HEK293 (cell line): ENCODE results near the gene KIDINS220.

Experiments used
- CTCF ChIA-PET: fragments of 350-600 bp; formaldehyde crosslinking; extraction: SDS; loops from one replicate; lab custom pipeline; 2021; ENCODE audit warnings: antibody characterized with exemption; lab: Yijun Ruan, JAX
- POLR2A ChIA-PET: fragments of 300-600 bp; formaldehyde crosslinking; extraction: SDS; loops from one replicate; lab custom pipeline; 2020; ENCODE audit warnings: antibody characterized with exemption, inconsistent platforms; lab: Yijun Ruan, JAX
- H3K27ac ChIP-seq: fragments of 200-500 bp; sonication (Bioruptor generic); 2 replicates; pipeline ENCODE4 v1.5.1; 2014; ENCODE audit warnings: low read depth, low read length, control low read depth, inconsistent platforms; ENCODE audit errors: extremely low read depth
- H3K36me3 ChIP-seq, 2 experiments: fragments of 200-500 bp in 1 of 2; sonication (Bioruptor generic) in 1 of 2; 1 replicate in 1 of 2; 2 replicates in 1 of 2; pipeline ENCODE4 v1.5.1; 2014 to 2017; ENCODE audit warnings: inconsistent platforms in 2 of 2, low read length in 2 of 2; ENCODE audit not compliant: control insufficient read depth in 2 of 2, insufficient read depth in 1 of 2
- H3K4me1 ChIP-seq: fragments of 200-500 bp; sonication (Bioruptor generic); 2 replicates; pipeline ENCODE4 v1.5.1; 2014; ENCODE audit warnings: mild to moderate bottlenecking, low read length, inconsistent platforms; ENCODE audit not compliant: control insufficient read depth, insufficient read depth
- H3K4me3 ChIP-seq: 2 replicates; pipeline ENCODE4 v1.5.1; 2011; ENCODE audit warnings: low read depth, mild to moderate bottlenecking, control low read depth, low read length, moderate library complexity
- H3K9me3 ChIP-seq: fragments of 200-500 bp; sonication (Bioruptor generic); 2 replicates; pipeline ENCODE4 v1.5.1; 2014; ENCODE audit warnings: low read depth, low read length, inconsistent platforms; ENCODE audit not compliant: control insufficient read depth, insufficient read depth
- GLI2 ChIP-seq: fragments of 450-650 bp; formaldehyde crosslinking; IDR thresholded peaks from 2 replicates; pipeline ENCODE4; 2017; ENCODE audit warnings: missing biosample characterization, missing genetic modification characterization, low read depth, borderline replicate concordance
- KLF8 ChIP-seq: fragments of 450-650 bp; formaldehyde crosslinking; IDR thresholded peaks from 2 replicates; pipeline ENCODE4 v1.5.1; 2016; ENCODE audit warnings: missing biosample characterization, missing genetic modification characterization
- TSHZ1 ChIP-seq: fragments of 450-650 bp; formaldehyde crosslinking; IDR thresholded peaks from 2 replicates; pipeline ENCODE4 v1.5.1; 2016; ENCODE audit warnings: missing biosample characterization, missing genetic modification characterization, borderline replicate concordance
- ZBTB20 ChIP-seq: fragments of 450-650 bp; formaldehyde crosslinking; IDR thresholded peaks from 2 replicates; pipeline ENCODE4 v1.5.1; 2016; ENCODE audit warnings: missing biosample characterization, missing genetic modification characterization
- ZEB2 ChIP-seq: fragments of 450-650 bp; formaldehyde crosslinking; IDR thresholded peaks from 2 replicates; pipeline ENCODE4 v1.5.1; 2016; ENCODE audit warnings: missing biosample characterization, missing genetic modification characterization
- ZFP69B ChIP-seq: fragments of 450-650 bp; formaldehyde crosslinking; IDR thresholded peaks from 2 replicates; pipeline ENCODE4 v1.5.1; 2016; ENCODE audit warnings: missing biosample characterization, missing genetic modification characterization
- ZNF530 ChIP-seq: fragments of 450-650 bp; formaldehyde crosslinking; IDR thresholded peaks from 2 replicates; pipeline ENCODE4 v1.5.1; 2016; ENCODE audit warnings: low read depth, missing biosample characterization, missing genetic modification characterization
- ZNF549 ChIP-seq: fragments of 450-650 bp; IDR thresholded peaks from 2 replicates; pipeline ENCODE4 v1.5.1; 2018; ENCODE audit warnings: missing biosample characterization, missing genetic modification characterization, mild to moderate bottlenecking, inconsistent platforms, moderate library complexity
- ZNF571 ChIP-seq: fragments of 450-650 bp; formaldehyde crosslinking; IDR thresholded peaks from 2 replicates; pipeline ENCODE4 v1.5.0; 2017; ENCODE audit warnings: missing biosample characterization, missing genetic modification characterization
- ZNF621 ChIP-seq: fragments of 450-650 bp; formaldehyde crosslinking; IDR thresholded peaks from 2 replicates; pipeline ENCODE4 v1.5.1; 2017; ENCODE audit warnings: missing biosample characterization, missing genetic modification characterization
- ZNF624 ChIP-seq: fragments of 450-650 bp; formaldehyde crosslinking; IDR thresholded peaks from 2 replicates; pipeline ENCODE4 v1.5.1; 2017; ENCODE audit warnings: missing biosample characterization, missing genetic modification characterization
- ZNF670 ChIP-seq: fragments of 450-650 bp; formaldehyde crosslinking; IDR thresholded peaks from 2 replicates; pipeline ENCODE4 v1.5.1; 2016; ENCODE audit warnings: missing biosample characterization, missing genetic modification characterization, low read depth
- ZNF677 ChIP-seq: fragments of 450-650 bp; IDR thresholded peaks from 2 replicates; pipeline ENCODE4 v1.5.0; 2018; ENCODE audit warnings: missing biosample characterization, mild to moderate bottlenecking, missing genetic modification characterization, moderate library complexity
- TF ChIP-seq, protein P1 (sequence below): fragments of 450-650 bp; formaldehyde crosslinking; IDR thresholded peaks from 2 replicates; pipeline ENCODE4 v1.5.1; 2016; ENCODE audit warnings: missing biosample characterization, missing genetic modification characterization
- TF ChIP-seq, protein P2 (sequence below): fragments of 450-650 bp; formaldehyde crosslinking; IDR thresholded peaks from 2 replicates; pipeline ENCODE4 v1.5.1; 2016; ENCODE audit warnings: missing biosample characterization, missing genetic modification characterization

Gene KIDINS220

GRCh38 chr2:8833853-8834252 is 3.6 kb downstream of the KIDINS220 start:
- no peaks in the 10 kb centered on the region for H3K36me3 ChIP-seq
- H3K4me3 ChIP-seq, result no peak overlapping the region
- POLR2A ChIA-PET, result interaction anchor here (0.7 to 0.9 kb wide), 4 partner anchors 13 to 295 kb away, joined by 3 to 6 read pairs (median 4); partner anchors contain the start of gene ID2
- no peak for TF ChIP-seq GLI2 (tag by site-specific recombination)
- no peak for TF ChIP-seq ZNF624 (tag by site-specific recombination)
- TF ChIP-seq, protein P1, sequence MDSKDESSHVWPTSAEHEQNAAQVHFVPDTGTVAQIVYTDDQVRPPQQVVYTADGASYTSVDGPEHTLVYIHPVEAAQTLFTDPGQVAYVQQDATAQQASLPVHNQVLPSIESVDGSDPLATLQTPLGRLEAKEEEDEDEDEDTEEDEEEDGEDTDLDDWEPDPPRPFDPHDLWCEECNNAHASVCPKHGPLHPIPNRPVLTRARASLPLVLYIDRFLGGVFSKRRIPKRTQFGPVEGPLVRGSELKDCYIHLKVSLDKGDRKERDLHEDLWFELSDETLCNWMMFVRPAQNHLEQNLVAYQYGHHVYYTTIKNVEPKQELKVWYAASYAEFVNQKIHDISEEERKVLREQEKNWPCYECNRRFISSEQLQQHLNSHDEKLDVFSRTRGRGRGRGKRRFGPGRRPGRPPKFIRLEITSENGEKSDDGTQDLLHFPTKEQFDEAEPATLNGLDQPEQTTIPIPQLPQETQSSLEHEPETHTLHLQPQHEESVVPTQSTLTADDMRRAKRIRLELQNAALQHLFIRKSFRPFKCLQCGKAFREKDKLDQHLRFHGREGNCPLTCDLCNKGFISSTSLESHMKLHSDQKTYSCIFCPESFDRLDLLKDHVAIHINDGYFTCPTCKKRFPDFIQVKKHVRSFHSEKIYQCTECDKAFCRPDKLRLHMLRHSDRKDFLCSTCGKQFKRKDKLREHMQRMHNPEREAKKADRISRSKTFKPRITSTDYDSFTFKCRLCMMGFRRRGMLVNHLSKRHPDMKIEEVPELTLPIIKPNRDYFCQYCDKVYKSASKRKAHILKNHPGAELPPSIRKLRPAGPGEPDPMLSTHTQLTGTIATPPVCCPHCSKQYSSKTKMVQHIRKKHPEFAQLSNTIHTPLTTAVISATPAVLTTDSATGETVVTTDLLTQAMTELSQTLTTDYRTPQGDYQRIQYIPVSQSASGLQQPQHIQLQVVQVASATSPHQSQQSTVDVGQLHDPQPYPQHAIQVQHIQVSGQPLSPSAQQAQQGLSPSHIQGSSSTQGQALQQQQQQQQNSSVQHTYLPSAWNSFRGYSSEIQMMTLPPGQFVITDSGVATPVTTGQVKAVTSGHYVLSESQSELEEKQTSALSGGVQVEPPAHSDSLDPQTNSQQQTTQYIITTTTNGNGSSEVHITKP (tag by site-specific recombination), result no peak
- no peak for TF ChIP-seq ZNF677 (tag by site-specific recombination)
- no peak for TF ChIP-seq ZNF530
- TF ChIP-seq ZEB2 (tag by site-specific recombination), result no peak
- no peak for TF ChIP-seq KLF8 (tag by site-specific recombination)
- no peak for TF ChIP-seq ZNF549
- TF ChIP-seq ZNF670 (tag by site-specific recombination), result no peak
- no peak for TF ChIP-seq ZNF571 (tag by site-specific recombination)
- no peak for TF ChIP-seq ZFP69B (tag by site-specific recombination)
- no peak for TF ChIP-seq TSHZ1 (tag by site-specific recombination)
- no peak for TF ChIP-seq ZNF621
- TF ChIP-seq ZBTB20 (tag by site-specific recombination), result no peak
- H3K9me3 ChIP-seq, result no peaks in the 10 kb centered on the region
- CTCF ChIA-PET, result interaction anchor here (0.7 kb wide), 1 partner anchor 409 kb away, joined by 3 read pairs; no protein-coding TSS in a partner anchor
- H3K4me1 ChIP-seq, result no peaks in the 10 kb centered on the region
- H3K27ac ChIP-seq, result no peak overlapping the region

DNA sequence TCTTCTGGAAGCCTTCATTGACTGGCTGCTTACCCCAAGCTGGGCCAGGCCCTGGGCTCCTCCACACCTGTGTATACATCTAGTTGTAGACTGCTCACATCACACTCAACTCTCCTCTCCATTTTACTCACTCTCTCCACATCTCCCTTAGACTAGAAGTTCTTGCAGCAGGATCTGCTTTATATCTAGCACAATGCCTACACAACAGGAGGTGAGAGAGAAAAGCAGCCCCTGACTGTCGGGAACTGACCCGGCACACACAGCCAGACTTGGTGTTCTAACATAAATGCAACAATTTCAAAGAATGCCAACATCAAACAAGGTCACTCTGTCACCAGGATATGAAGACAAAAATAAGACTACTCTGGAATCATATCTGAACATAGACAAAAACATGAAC is 5.9 kb downstream of the KIDINS220 start:
- CTCF ChIA-PET, result interaction anchor here (0.6 to 1.1 kb wide), 3 partner anchors 14 to 311 kb away, joined by 3 to 4 read pairs (median 3); no protein-coding TSS in a partner anchor

More for the DNA sequence above, 5.9 kb downstream of the KIDINS220 start:
- no peaks in the 10 kb centered on the region for H3K4me1 ChIP-seq
- H3K27ac ChIP-seq, result no peak overlapping the region
- TF ChIP-seq, protein P2, sequence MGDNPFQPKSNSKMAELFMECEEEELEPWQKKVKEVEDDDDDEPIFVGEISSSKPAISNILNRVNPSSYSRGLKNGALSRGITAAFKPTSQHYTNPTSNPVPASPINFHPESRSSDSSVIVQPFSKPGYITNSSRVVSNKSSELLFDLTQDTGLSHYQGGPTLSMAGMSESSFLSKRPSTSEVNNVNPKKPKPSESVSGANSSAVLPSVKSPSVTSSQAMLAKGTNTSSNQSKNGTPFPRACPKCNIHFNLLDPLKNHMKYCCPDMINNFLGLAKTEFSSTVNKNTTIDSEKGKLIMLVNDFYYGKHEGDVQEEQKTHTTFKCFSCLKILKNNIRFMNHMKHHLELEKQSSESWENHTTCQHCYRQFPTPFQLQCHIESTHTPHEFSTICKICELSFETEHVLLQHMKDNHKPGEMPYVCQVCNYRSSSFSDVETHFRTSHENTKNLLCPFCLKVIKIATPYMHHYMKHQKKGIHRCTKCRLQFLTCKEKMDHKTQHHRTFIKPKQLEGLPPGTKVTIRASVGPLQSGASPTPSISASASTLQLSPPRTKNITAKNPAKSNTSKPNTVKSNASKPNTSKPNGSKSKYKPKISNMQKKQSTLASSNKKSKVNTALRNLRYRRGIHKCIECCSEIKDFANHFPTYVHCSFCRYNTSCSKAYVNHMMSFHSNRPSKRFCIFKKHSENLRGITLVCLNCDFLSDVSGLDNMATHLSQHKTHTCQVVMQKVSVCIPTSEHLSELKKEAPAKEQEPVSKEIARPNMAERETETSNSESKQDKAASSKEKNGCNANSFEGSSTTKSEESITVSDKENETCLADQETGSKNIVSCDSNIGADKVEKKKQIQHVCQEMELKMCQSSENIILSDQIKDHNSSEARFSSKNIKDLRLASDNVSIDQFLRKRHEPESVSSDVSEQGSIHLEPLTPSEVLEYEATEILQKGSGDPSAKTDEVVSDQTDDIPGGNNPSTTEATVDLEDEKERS (tag by site-specific recombination), result no peak
- H3K9me3 ChIP-seq, result no peaks in the 10 kb centered on the region
- H3K36me3 ChIP-seq, result peaks cover 0 to 4% of the 10 kb centered on the region in 2 experiments; a peak in 2 of 3 replicates
- POLR2A ChIA-PET, result no interaction called here
- H3K4me3 ChIP-seq, result no peak overlapping the region
